Measurements from ENCODE around the gene PACS2. TPM values are rescaled to one million over a fixed set of nuclear protein-coding genes. Genes with fewer than 3 reads are reported as not detected.

PACS2 gene
- total and polyA plus RNA-seq, 2 of the 8 experiments (the other 6 are each of a cell fraction or from before 2014, with no cell fraction given): 38.0 to 62.8 TPM

DNA sequence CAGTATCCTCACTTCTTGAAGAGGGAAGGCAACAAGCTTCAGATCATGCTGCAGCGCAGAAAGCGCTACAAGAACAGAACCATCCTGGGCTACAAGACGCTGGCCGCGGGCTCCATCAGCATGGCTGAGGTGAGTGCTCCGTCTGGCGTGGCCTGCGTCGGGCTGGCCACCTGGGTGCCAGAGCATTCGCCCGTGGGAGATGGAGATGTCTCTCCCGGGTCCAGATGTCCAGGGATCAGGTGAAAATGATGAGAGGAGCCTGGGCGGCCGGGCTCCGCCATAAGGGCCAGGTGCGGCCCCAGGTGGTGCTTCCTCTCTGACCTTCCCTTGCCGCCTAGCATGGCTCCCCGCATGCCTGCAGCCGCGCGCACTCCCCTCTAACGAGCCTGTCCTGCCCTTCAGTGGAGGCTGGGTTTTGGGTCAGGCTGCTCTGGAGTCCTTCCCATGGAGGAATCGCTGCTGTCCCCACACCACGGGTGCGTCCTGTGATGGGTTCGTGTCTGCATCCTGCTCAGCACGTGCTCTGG lies 40.6 kb downstream of the PACS2 start:
- no peaks in the 10 kb centered on the region for H3K23me2 ChIP-seq (ENCODE audit: low read depth, low read length)
- H4K5ac ChIP-seq (ENCODE audit: insufficient read length, low read depth, low read length): no peak overlapping the region
- H2BK120ac ChIP-seq (replicated peaks; ENCODE audit: low read depth, low read length): no peak overlapping the region
- FAIRE-seq (no peak), DNase-seq (ENCODE audit: low read depth in 1 of 2, low spot score in 2 of 2) (no peak)
- H4K91ac ChIP-seq (replicated peaks; ENCODE audit: insufficient read length, low read length): peak overlapping the region; percentile 54
- H3K79me1 ChIP-seq (ENCODE audit: low read depth, low read length): no peaks in the 10 kb centered on the region
- H3K14ac ChIP-seq (ENCODE audit: insufficient read length): no peak overlapping the region
- H2AK5ac ChIP-seq (ENCODE audit: low read depth, low read length): no peak overlapping the region
- ChIA-PET CTCF (ENCODE audit: partially characterized antibody) (interaction anchor here (0.9 to 1.8 kb wide), 2 partner anchors 10 to 73 kb away, joined by 3 to 4 read pairs; no protein-coding TSS in a partner anchor), POLR2A (ENCODE audit: partially characterized antibody) (no interaction called here)
- no peak overlapping the region for H3K18ac ChIP-seq (ENCODE audit: extremely low read depth, low read length)
- H3K9me3 ChIP-seq (ENCODE audit: insufficient read depth in 2 of 2, low read depth in 1 of 2, low read length in 1 of 2): no peaks in the 10 kb centered on the region
- H3K23ac ChIP-seq (ENCODE audit: insufficient read length): no peak overlapping the region
- H3K4ac ChIP-seq (replicated peaks; ENCODE audit: insufficient read length, low read depth, low read length): peak overlapping the region; percentile 57
- H3K27ac ChIP-seq (ENCODE audit: low read depth, low read length): no peak overlapping the region
- H4K20me1 ChIP-seq (replicated peaks in 1 of 2; ENCODE audit: control insufficient read depth in 1 of 2, insufficient read depth in 2 of 2, low read length in 2 of 2): peaks cover 0 to 19% of the 10 kb centered on the region in 2 experiments
- H3K56ac ChIP-seq (replicated peaks; ENCODE audit: insufficient read length, low read depth, low read length): no peak overlapping the region
- TF ChIP-seq HDAC2 (IDR thresholded peaks at IDR 0.05; ENCODE audit: borderline replicate concordance in 1 of 2, low read depth in 2 of 2, low read length in 2 of 2): no peak
- TF ChIP-seq KDM5A (IDR thresholded peaks at IDR 0.05; ENCODE audit: low read length): no peak
- no peak for TF ChIP-seq KDM4A (IDR thresholded peaks at IDR 0.05; ENCODE audit: low read depth, low read length, severe bottlenecking)
- TF ChIP-seq CBX8 (IDR thresholded peaks at IDR 0.05; ENCODE audit: borderline replicate concordance, low read depth, low read length): no peak
- TF ChIP-seq SP1 (IDR thresholded peaks at IDR 0.05; ENCODE audit: low read depth, low read length): no peak
- H3K9ac ChIP-seq (replicated peaks in 1 of 4; ENCODE audit: extremely low read depth in 1 of 4, low read depth in 3 of 4, low read length in 3 of 4): no peak overlapping the region
- WGBS, 2 experiments (ENCODE audit: extremely low coverage in 1 of 2, insufficient coverage in 1 of 2, insufficient read length in 1 of 2, insufficient replicate concordance in 2 of 2, low coverage in 1 of 2, low lambda C conversion rate in 2 of 2, missing lambda C conversion rate in 1 of 2): 94% methylated on average over 27 of the region's 27 CpGs; no CpG with 5 or more reads in 1 of the 2 experiments
- no peak overlapping the region for H2BK20ac ChIP-seq (ENCODE audit: low read length)
- H3K4me2 ChIP-seq (ENCODE audit: insufficient read depth in 1 of 2, low read depth in 2 of 2, low read length in 2 of 2): no peak overlapping the region
- no peak overlapping the region for H4K8ac ChIP-seq (ENCODE audit: extremely low read depth, insufficient read depth, low read length)
- no peaks in the 10 kb centered on the region for H3K79me2 ChIP-seq (ENCODE audit: control insufficient read depth in 1 of 2, insufficient read depth in 2 of 2, low read length in 2 of 2)
- H2AFZ ChIP-seq (ENCODE audit: low read length): no peak overlapping the region
- no peak overlapping the region for H2BK12ac ChIP-seq (ENCODE audit: low read depth, low read length)
- H3K4me3 ChIP-seq (ENCODE audit: extremely low read depth in 1 of 4, insufficient read depth in 2 of 4, low read depth in 3 of 4, low read length in 4 of 4): no peak overlapping the region
- no peak overlapping the region for H2BK15ac ChIP-seq (ENCODE audit: low read length)
- no peaks in the 10 kb centered on the region for H3K27me3 ChIP-seq (replicated peaks in 1 of 4; ENCODE audit: control insufficient read depth in 3 of 4, extremely low read depth in 1 of 4, insufficient read depth in 3 of 4, low read length in 3 of 4)
- H3K36me3 ChIP-seq (ENCODE audit: control insufficient read depth in 2 of 4, insufficient read depth in 4 of 4, low read length in 3 of 4): no peaks in the 10 kb centered on the region
- H2BK5ac ChIP-seq (ENCODE audit: low read depth, low read length): no peak overlapping the region; the same call in none of the 2 replicates
- peaks cover 0 to 15% (median 5%) of the 10 kb centered on the region in 4 experiments; a peak in 5 of 7 replicates for H3K4me1 ChIP-seq (replicated peaks in 1 of 4; ENCODE audit: control insufficient read depth in 3 of 4, insufficient read depth in 4 of 4, low read length in 3 of 4)

All from H1 (cell line).